ENCODE measurements around the gene PDSS2. TPM values are rescaled to one million over a fixed set of nuclear protein-coding genes. Genes with fewer than 3 reads are reported as not detected.

Gene PDSS2
- total and polyA plus RNA-seq, 4 donors = 10.5 to 20.9 (median 16.0) TPM

DNA sequence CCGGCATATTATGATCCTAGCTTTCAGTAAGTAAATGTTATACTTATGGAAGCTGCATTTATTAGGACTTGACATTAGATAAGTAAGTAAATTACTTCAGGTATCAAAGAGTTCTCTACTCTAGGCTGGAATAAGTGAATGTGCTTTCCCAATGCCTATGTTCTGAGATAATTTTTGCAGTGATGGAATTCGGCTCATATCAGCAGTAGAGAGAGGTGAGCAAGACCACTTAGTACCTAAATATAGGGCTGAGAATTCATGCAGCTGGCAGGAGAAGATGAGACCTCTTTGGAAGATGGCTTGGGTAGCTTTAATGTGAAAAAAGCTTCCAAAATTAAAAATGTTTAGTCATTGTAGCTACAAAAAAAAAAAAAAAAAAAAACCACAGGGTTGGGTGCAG is 330.8 kb downstream of the PDSS2 start (continued):
- TF ChIP-seq GABPA (IDR thresholded peaks at IDR 0.05 in 1 of 2, conservative IDR thresholded peaks at IDR 0.05 in 1 of 2) (no peak), JUND (IDR thresholded peaks at IDR 0.05) (no peak), SP1 (IDR thresholded peaks at IDR 0.05) (no peak), HNF4A (conservative IDR thresholded peaks at IDR 0.05) (no peak)
- TF ChIP-seq, protein P1, sequence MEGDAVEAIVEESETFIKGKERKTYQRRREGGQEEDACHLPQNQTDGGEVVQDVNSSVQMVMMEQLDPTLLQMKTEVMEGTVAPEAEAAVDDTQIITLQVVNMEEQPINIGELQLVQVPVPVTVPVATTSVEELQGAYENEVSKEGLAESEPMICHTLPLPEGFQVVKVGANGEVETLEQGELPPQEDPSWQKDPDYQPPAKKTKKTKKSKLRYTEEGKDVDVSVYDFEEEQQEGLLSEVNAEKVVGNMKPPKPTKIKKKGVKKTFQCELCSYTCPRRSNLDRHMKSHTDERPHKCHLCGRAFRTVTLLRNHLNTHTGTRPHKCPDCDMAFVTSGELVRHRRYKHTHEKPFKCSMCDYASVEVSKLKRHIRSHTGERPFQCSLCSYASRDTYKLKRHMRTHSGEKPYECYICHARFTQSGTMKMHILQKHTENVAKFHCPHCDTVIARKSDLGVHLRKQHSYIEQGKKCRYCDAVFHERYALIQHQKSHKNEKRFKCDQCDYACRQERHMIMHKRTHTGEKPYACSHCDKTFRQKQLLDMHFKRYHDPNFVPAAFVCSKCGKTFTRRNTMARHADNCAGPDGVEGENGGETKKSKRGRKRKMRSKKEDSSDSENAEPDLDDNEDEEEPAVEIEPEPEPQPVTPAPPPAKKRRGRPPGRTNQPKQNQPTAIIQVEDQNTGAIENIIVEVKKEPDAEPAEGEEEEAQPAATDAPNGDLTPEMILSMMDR (IDR thresholded peaks at IDR 0.05; ENCODE audit: low read depth, low read length, missing input control) = no peak

DNA sequence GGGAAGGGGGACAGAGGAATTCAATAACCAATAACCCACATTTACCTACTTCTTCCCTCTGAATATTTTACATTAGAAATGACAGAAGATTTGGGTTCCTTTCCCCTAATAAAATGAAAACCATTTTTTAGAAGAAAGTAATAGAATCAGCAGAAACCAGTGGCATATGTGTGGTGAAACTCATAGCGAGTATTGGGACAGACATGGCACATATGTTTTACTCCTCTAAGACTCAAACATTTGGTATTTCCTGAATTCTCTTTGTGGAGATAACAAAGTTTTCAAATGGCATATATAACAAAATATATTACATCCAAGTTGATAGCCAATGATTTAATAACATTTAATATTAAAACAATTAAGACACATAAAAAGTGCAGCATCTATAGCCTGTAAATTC is 331.2 kb downstream of the PDSS2 start:
- Histone ChIP-seq H3K4me1 (ENCODE audit: control insufficient read depth in 4 of 4, insufficient read depth in 4 of 4, low read length in 3 of 4) (peaks cover 0 to 2% (median 0%) of the 10 kb centered on the region in 4 donors), H3K36me3 (ENCODE audit: control insufficient read depth in 4 of 4, insufficient read depth in 3 of 4, low read depth in 1 of 4, low read length in 3 of 4) (no peaks in the 10 kb centered on the region), H3K27me3 (ENCODE audit: control insufficient read depth in 4 of 4, insufficient read depth in 4 of 4, low read length in 3 of 4) (no peaks in the 10 kb centered on the region), H3K9me3 (ENCODE audit: control insufficient read depth in 4 of 4, low read length in 3 of 4) (no peaks in the 10 kb centered on the region), H3K4me3 (ENCODE audit: low read depth in 1 of 3, low read length in 3 of 3) (no peak overlapping the region), H3K9ac (ENCODE audit: low read depth in 1 of 2, low read length in 2 of 2) (no peak overlapping the region), H3K27ac (ENCODE audit: low read depth in 1 of 2, low read length in 2 of 2) (no peak overlapping the region)
- DNase-seq (ENCODE audit: low spot score) = no peak
- WGBS = 94% methylated on average over 1 of the region's 1 CpG
- TF ChIP-seq RAD21 (IDR thresholded peaks at IDR 0.05) (no peak), TAF1 (conservative IDR thresholded peaks at IDR 0.05) (no peak), FOXA2 (IDR thresholded peaks at IDR 0.05) (no peak), EGR1 (IDR thresholded peaks at IDR 0.05; ENCODE audit: low read depth in 2 of 2) (no peak), RXRA (IDR thresholded peaks at IDR 0.05) (no peak)

DNA sequence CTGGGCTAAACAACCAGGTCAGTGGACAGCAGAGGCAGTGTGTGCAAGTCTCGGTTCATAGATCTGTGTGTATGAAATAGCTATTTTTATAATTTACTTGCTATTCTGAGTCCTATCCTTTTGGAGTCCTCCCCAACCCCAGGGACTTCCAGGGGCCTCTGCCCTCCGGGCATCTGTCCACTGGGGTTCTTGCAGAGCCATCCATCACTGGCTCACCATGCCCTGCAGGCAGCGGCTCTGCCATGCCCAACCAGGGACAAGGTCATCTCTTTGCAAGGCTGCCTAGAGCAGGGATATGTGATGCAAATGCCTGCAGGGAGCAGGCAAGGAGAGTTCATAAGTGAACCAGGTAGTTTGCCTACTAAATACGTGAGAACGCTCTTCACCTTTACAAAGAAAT is 333.6 kb downstream of the PDSS2 start:
- no peak overlapping the region for H3K4me3 ChIP-seq (ENCODE audit: low read depth in 1 of 3, low read length in 3 of 3)
- TF ChIP-seq HNF4G (IDR thresholded peaks at IDR 0.05) (no peak), FOXA1 (IDR thresholded peaks at IDR 0.05) (no peak), JUND (IDR thresholded peaks at IDR 0.05) (no peak), RXRA (IDR thresholded peaks at IDR 0.05) (no peak), SP1 (IDR thresholded peaks at IDR 0.05) (no peak), YY1 (IDR thresholded peaks at IDR 0.05) (no peak), RAD21 (IDR thresholded peaks at IDR 0.05) (no peak)
- TF ChIP-seq, protein P2, sequence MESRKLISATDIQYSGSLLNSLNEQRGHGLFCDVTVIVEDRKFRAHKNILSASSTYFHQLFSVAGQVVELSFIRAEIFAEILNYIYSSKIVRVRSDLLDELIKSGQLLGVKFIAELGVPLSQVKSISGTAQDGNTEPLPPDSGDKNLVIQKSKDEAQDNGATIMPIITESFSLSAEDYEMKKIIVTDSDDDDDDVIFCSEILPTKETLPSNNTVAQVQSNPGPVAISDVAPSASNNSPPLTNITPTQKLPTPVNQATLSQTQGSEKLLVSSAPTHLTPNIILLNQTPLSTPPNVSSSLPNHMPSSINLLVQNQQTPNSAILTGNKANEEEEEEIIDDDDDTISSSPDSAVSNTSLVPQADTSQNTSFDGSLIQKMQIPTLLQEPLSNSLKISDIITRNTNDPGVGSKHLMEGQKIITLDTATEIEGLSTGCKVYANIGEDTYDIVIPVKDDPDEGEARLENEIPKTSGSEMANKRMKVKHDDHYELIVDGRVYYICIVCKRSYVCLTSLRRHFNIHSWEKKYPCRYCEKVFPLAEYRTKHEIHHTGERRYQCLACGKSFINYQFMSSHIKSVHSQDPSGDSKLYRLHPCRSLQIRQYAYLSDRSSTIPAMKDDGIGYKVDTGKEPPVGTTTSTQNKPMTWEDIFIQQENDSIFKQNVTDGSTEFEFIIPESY (IDR thresholded peaks at IDR 0.05) = no peak
- TF ChIP-seq, protein P3, sequence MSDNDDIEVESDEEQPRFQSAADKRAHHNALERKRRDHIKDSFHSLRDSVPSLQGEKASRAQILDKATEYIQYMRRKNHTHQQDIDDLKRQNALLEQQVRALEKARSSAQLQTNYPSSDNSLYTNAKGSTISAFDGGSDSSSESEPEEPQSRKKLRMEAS (IDR thresholded peaks at IDR 0.05) = no peak
- TF ChIP-seq, protein P4, sequence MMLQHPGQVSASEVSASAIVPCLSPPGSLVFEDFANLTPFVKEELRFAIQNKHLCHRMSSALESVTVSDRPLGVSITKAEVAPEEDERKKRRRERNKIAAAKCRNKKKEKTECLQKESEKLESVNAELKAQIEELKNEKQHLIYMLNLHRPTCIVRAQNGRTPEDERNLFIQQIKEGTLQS (IDR thresholded peaks at IDR 0.05) = no peak
- H3K9me3 ChIP-seq (ENCODE audit: control insufficient read depth in 4 of 4, low read length in 3 of 4) = no peaks in the 10 kb centered on the region
- H3K9ac ChIP-seq (ENCODE audit: low read depth in 1 of 2, low read length in 2 of 2) = no peak overlapping the region
- H3K27me3 ChIP-seq (ENCODE audit: control insufficient read depth in 4 of 4, insufficient read depth in 4 of 4, low read length in 3 of 4) = no peaks in the 10 kb centered on the region
- no peaks in the 10 kb centered on the region for H3K36me3 ChIP-seq (ENCODE audit: control insufficient read depth in 4 of 4, insufficient read depth in 3 of 4, low read depth in 1 of 4, low read length in 3 of 4)
- 91% methylated on average over 5 of the region's 5 CpGs for WGBS
- H3K4me1 ChIP-seq (ENCODE audit: control insufficient read depth in 4 of 4, insufficient read depth in 4 of 4, low read length in 3 of 4) = no peaks in the 10 kb centered on the region
- no peak overlapping the region for H3K27ac ChIP-seq (ENCODE audit: low read depth in 1 of 2, low read length in 2 of 2)
- no peak for DNase-seq (ENCODE audit: low spot score)
